H1 (cell line): ENCODE results near the gene PDP2. TPM values are rescaled to one million over a fixed set of nuclear protein-coding genes. Genes with fewer than 3 reads are reported as not detected.

Experiments used
- ATF3 ChIP-seq: IDR thresholded peaks from 2 replicates; pipeline ENCODE4 v1.6.1; 2011; ENCODE audit warnings: low read depth, mild to moderate bottlenecking, low read length; ENCODE audit not compliant: insufficient read depth
- GTF2F1 ChIP-seq: IDR thresholded peaks from 2 replicates; pipeline ENCODE4 v1.6.1; 2012; ENCODE audit warnings: low read depth, low read length, improper control_type of control experiment, borderline replicate concordance
- HDAC2 ChIP-seq, 2 experiments: fragments of 300-600 bp in 1 of 2; sonication (generic) in 1 of 2; IDR thresholded peaks; 2 replicates each; pipeline ENCODE4 v1.6.1; 2011 to 2012; ENCODE audit warnings: low read depth in 2 of 2, low read length in 2 of 2, mild to moderate bottlenecking in 2 of 2, moderate library complexity in 2 of 2, borderline replicate concordance in 1 of 2, inconsistent platforms in 1 of 2
- NANOG ChIP-seq: IDR thresholded peaks from 2 replicates; pipeline ENCODE4 v1.6.1; 2011; ENCODE audit warnings: low read length, low read depth, mild to moderate bottlenecking, inconsistent platforms; ENCODE audit not compliant: insufficient read depth, poor library complexity, severe bottlenecking
- POU5F1 ChIP-seq: IDR thresholded peaks from 2 replicates; pipeline ENCODE4 v1.6.1; 2011; ENCODE audit warnings: low read depth, mild to moderate bottlenecking, low read length, moderate library complexity
- SP1 ChIP-seq: IDR thresholded peaks from 2 replicates; pipeline ENCODE4 v1.6.1; 2011; ENCODE audit warnings: low read depth, low read length
- SUZ12 ChIP-seq: fragments of 200-600 bp; sonication (generic); IDR thresholded peaks from 2 replicates; pipeline ENCODE4 v1.6.1; 2012; ENCODE audit warnings: mild to moderate bottlenecking, inconsistent platforms, low read length, moderate library complexity, mixed read lengths
- polyA plus RNA-seq, 7 experiments: library from polyadenylated mRNA; depleted of rRNA in 3 of 7; stranded (reverse) in 5 of 7; unstranded in 2 of 7; fragments of >200 nt in 5 of 7; fragments of 200-250 nt in 2 of 7; gene quantifications; 1 replicate in 5 of 7; 2 replicates in 1 of 7; 4 replicates in 1 of 7; pipeline versions ENCODE4 v1.2.1 to v1.2.3, GENCODE V29; 2011 to 2013; ENCODE audit warnings: missing spikeins in 2 of 7, mixed read lengths in 2 of 7
- total RNA-seq: library from RNA; stranded (reverse); fragmentation: NEBNext Ultra II Directional; extraction: Animal tissue kit (Norgen Biotek cat#: 25700); gene quantifications from 2 replicates; pipeline ENCODE4 v1.2.1, GENCODE V29; 2021

PDP2 gene
- total and polyA plus RNA-seq, 2 of the 8 experiments (the other 6 are each of a cell fraction or from before 2014, with no cell fraction given) = 11.7 to 36.5 TPM

DNA sequence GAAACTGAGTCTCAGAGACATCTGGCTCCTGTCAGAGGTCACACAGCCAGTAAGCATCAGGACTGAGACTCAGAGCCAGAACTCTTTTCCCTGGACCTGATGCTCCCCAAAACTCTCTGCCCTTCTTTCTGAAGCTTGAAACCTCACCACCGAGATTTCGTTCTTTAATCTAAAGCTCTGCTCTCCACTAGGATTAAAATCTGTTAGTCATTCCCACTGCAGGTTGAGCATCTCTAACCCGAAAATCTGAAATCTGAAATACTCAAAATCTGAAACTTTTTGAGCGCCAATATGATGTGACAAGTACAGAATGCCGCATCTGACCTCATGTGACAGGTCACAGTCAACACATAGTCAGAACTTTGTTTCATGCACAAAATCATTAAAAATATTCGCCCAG is 36.2 kb downstream of the PDP2 start (continued):
- TF ChIP-seq GTF2F1 = no peak
- no peak for TF ChIP-seq ATF3
- no peak for TF ChIP-seq POU5F1
- TF ChIP-seq SUZ12 = no peak
- no peak for TF ChIP-seq SP1
- TF ChIP-seq NANOG = no peak
- no peak for TF ChIP-seq HDAC2 (IDR thresholded peaks at IDR 0.05; ENCODE audit: borderline replicate concordance in 1 of 2, low read depth in 2 of 2, low read length in 2 of 2)
